Globus pallidus (tissue), 1 donor: ENCODE results near the gene EDN1.
"Not testable (repeated sequence)": the region's sequence is repeated elsewhere in the genome, so short reads cannot be mapped to it uniquely, and the experiment has no call there.

ENCODE experiments used
- DNase-seq: peaks from one replicate; pipeline ENCODE4 v3.0.0-alpha.2; 2015; ENCODE audit warnings: low spot score

EDN1 gene

DNA sequence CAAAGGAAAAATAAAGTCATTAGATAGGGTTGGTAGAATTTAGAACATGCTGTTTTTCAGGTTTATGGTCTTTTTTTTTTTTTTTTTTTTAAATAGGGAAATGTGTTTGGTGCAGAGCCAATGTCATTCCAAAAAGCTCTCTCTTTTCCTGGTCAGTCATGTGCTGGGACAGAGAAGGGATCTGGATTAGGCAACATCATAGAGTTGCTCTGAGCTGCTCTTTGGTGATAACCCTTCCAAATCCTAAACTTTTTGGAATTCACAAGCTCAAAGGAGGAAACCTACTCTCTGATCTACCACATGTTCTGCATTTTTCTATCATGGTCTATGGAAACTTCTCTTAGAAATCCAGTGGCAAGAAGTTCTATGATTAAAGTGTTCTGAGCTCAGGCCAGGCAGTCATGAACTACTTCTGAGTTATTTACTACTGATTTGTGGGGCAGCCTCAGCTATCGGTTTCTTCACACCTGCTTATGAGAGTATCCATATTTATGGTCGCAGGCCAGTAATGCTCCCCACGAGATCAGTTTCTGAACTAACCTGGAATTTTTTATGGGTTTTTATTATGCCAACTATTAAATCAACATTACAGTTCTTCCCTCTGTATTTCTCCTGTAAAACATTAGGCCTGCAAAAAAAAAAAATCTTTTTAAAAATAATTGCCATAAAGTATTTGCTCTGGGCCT is 4.8 kb downstream of the EDN1 start:
- no peak for DNase-seq

DNA sequence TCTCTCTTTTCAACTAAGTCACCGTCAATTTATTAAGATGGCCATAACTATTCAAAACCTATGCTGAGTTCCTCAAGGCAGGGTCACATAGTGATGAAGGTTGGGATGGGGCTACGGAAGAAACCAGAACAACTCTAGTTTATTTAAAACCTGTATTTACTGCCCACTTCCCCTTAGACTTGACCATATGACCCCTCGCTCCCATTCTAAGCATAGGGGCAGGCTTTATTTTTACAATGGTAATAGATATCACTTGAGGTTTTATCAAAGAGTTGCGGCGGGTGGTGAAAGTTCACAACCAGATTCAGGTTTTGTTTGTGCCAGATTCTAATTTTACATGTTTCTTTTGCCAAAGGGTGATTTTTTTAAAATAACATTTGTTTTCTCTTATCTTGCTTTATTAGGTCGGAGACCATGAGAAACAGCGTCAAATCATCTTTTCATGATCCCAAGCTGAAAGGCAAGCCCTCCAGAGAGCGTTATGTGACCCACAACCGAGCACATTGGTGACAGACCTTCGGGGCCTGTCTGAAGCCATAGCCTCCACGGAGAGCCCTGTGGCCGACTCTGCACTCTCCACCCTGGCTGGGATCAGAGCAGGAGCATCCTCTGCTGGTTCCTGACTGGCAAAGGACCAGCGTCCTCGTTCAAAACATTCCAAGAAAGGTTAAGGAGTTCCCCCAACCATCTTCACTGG is 5.5 kb downstream of the EDN1 start:
- DNase-seq, result no peak

DNA sequence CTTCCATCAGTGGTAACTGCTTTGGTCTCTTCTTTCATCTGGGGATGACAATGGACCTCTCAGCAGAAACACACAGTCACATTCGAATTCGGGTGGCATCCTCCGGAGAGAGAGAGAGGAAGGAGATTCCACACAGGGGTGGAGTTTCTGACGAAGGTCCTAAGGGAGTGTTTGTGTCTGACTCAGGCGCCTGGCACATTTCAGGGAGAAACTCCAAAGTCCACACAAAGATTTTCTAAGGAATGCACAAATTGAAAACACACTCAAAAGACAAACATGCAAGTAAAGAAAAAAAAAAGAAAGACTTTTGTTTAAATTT is 6.1 kb downstream of the EDN1 start:
- no peak for DNase-seq

DNA sequence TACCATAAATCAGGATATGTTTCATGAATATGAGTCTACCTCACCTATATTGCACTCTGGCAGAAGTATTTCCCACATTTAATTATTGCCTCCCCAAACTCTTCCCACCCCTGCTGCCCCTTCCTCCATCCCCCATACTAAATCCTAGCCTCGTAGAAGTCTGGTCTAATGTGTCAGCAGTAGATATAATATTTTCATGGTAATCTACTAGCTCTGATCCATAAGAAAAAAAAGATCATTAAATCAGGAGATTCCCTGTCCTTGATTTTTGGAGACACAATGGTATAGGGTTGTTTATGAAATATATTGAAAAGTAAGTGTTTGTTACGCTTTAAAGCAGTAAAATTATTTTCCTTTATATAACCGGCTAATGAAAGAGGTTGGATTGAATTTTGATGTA is 6.4 kb downstream of the EDN1 start:
- DNase-seq, result no peak

DNA sequence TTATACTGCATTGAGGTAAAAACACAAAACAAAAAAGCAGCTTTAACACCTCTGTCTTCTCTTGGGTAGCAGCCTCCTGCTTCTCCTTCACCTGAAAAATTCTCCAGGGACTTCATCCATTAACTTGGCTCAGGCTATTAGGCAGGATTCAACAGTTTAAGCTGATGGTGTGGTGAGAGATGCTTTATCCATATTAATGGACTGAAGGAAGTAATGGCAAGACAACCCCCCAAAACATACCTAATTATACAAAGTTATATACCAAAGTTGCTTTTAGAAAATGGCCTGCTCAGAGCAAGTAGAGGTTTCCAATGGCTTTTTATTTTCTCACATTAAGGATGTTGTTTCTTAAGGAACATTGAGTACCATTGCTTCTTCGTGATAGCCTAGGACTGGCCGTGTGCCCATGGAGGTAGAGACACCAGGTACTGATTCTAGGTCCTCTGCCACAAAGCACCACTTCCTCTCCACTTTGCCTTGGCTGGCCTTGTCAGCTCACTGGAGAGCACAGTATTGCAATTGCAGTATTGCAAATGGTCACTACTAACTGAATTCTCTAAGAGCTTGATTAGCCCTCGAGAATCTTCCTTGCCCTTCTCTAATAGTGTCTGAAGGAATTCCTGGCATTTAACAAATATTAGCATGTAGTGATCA is 7.3 kb downstream of the EDN1 start:
- DNase-seq, result no peak

DNA sequence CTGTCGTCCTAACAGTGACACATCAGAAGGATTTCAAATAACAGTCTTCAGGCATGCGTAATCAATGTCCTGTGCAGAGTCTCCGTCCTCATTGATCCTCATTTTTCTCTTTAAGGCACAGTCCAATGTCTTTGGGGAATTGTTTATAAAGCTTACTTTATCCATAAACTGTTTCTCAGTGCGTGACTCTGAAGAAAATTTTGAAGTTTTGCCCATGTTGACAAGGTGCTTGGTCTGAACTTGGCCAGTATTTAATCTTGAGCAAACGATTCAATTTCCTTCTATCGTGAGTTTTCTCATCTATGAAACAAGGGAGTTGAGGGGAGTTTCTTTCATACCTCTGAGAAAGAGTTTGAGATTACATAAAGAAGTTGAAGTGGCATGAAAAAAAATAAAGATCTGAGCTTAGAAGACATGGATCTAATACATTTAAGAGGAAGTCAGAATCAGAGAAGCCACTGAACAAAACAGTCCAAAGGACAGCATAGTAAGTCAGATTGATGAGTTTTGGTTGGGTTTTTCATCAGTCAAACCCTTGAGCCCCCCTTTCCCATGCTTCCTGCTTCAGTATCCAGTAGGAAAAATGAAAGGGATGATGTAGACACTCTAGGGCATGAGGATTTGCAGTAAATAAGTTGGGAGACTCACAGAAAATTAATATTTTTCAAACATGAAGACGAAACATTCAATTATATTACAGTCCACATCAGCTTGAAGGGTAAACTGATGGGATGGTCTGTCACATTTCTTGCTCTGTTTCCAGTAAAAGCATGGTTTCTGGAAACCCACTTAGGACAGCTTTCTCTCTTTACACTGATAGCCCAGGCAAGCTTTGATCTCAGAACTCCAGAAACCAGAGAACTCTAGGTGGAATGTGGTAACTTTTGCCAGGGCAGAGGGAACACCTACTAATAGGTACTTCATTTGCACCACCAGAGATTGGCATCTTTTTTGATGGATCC is 8.1 kb downstream of the EDN1 start:
- no peak for DNase-seq

DNA sequence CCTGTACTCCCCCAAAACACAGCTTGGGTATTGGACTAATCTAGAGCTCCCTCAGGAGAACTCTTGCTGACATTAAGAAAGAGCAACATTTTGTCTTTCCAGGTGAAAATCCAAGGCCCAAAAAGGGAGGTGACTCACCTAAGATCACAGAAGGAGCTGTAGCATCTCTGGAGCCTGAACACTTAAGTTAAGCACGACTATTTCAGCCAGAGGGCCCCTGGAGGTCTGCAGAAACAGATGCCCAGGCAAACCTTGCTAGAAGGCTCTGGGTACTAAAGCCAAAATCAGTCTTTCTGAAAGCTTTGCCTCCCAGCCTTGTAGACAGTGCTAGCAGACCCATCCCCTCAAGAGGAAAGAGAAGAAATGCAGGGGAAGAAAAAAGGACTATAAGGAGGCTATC is 8.8 kb downstream of the EDN1 start:
- DNase-seq, result no peak

DNA sequence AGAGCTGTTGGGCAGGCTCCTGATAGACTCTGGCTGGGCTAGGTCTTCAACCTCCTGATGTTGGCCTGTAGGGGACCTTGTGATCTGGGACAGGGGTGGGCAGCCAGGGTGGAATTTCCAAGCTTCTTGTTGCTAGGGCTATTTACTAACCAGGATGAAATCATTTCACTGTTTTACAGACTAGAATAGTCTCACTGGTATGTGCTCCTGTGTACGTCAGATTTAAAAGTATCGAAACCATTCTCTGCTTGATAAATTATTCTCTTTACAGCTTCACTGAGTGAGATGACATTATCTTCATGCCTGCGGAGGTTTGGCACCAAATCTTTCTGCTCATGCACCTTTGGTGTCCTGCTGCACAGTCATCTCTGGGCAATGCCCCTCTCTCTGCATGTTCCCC is 10.9 kb downstream of the EDN1 start:
- DNase-seq, result no peak

DNA sequence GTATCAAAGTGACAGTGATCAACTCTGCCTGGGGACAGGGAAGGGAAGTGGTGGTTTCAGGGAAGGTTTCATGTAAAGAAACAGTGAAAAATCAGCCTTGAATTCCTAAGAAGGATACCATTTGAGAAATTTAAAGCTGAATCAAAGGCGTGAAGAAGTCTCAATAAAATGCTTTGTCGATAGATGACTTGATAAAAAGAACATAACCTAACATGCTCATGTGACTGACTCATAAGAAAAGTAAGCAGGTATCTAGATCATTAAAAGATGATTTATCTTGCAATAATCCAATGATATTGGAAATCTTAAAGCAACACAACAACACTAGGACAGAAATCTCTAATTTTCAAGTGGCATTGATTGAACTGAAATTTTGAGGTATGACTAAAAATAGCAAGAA is 14.3 kb downstream of the EDN1 start:
- DNase-seq, result no peak

DNA sequence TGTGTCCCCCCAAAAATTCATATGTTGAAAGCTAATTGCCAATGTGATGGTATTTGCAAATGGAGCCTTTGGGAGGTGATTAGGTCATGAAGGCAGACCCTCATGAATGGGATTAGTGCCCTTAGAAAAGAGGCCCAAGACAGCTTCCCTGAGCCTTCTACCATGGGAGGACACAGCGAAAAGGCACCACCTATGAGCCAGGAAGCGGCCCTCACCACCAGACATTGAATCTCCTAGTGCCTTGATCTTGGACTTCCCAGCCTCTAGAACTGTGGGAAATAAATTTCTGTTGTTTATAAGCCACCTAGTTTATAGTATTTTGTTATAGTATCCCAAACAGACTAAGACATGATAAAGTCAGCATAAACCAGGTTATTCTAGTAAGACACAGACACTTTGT is 18.9 kb downstream of the EDN1 start:
- DNase-seq, result no peak

DNA sequence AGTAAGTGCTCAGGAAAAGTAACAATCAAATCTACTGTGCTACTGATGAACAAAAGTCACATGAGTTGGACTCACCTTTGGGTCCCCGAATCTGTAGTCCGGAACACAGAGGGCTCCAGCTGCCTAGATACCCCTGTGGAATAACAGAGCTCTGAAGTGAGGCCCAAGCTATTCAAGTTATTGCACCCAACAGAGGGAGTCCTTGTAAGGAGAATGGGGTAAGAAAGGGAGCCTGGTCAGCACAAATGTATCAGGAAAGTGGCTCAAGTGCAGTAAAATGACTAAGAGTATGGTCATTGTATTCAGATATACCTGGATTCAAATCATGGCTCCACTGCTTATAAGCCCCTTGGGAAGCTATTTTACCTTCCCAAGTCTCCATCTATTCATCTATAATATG is 20.9 kb downstream of the EDN1 start:
- no peak for DNase-seq

DNA sequence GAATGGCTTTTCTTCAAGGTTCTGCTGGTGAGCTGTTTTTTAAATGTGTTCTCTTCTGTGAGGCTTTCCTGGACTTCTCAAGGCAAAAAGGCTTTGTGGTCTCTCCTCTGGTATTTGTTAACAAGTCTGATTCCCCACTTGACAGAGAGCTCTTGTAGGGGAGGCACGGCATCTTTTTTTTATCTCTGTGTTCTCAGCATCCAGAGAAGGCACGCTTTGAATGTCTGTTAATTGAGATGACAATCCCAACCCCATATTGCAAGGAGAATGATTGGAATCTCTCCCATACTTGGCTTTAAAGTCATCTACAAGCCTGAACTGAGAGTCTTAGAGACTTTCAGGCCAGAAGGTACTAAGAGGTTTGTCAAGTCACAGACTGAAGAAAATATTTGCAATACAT is 22.6 kb downstream of the EDN1 start:
- no peak for DNase-seq

DNA sequence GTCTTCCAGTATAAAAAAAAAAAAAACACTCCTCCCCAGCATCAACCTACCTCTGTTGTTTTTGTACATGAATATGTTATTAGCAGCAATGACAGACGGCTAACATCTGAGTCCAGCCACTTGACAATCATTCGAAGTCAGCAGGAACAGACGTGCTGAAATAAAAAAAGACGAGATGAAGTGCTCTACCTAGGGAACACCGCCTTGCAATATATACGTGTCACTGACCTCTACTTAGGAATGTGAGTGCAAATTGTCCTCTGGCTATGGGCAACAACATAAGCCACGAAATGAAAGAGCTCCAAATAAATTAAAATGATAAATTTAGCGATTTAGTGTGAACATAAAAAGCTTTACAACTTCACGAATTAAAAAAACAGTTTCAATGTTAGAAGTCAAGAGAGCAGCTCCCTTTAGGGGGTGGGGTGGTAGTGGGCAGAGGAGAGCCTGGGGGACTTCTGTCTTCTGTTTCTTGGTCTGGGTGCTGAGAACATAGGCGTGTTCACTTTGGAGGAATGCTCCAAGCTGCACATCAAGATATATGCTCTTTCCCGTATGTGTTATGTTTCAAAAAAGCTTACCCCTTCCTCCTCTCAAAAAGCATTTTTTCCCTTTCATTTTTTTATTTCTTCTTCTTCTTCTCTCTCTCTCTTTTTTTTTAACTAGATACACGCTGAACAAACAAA is 23.3 kb downstream of the EDN1 start:
- no peak for DNase-seq

DNA sequence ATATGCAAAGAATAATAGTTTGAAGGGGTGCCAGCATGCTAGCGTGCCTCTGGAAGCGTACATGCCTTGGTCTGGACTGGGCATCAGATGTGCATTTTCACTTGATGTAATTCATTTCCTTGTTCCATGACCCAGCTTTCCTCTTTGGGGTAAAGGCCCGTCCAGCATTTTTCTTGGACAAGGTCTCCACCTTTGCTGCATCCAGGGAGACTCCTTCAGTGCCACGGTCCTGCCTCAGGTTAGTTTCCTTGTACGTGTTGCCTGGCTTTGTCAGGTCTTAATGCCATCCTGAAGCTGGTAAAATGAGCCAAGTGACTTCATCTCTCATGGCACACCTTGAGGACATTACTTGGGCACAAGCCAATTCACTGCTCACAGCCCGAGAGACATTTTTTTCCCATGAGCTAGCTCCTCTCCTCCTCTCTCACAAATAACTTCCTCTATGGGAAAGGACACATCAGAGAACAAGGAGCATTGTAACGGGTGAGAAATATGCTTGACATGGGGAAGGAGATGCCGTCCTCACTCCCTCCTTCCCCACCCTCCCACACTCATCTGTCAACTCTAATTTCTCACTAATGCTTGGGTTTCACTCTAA is 23.9 kb downstream of the EDN1 start:
- no peak for DNase-seq

DNA sequence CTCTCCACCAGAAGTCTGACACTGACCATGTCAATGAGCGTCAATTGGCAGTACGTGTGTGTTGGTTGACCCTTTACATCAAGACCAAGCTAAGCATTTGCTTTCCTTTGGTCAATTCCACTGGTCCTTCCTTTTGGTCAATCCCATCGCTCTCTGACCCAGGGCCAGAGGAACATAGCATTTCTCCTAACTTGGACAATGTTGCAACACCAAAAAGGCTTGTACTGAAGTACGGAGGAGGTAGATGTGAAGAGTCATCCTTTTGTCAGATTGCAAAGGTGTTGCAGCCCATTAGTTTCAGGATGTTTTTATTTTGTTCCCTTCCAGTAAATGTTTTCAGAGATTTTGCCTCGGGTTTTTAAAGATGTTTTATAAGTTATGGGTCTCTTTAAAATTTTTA is 24.6 kb downstream of the EDN1 start:
- no peak for DNase-seq

DNA sequence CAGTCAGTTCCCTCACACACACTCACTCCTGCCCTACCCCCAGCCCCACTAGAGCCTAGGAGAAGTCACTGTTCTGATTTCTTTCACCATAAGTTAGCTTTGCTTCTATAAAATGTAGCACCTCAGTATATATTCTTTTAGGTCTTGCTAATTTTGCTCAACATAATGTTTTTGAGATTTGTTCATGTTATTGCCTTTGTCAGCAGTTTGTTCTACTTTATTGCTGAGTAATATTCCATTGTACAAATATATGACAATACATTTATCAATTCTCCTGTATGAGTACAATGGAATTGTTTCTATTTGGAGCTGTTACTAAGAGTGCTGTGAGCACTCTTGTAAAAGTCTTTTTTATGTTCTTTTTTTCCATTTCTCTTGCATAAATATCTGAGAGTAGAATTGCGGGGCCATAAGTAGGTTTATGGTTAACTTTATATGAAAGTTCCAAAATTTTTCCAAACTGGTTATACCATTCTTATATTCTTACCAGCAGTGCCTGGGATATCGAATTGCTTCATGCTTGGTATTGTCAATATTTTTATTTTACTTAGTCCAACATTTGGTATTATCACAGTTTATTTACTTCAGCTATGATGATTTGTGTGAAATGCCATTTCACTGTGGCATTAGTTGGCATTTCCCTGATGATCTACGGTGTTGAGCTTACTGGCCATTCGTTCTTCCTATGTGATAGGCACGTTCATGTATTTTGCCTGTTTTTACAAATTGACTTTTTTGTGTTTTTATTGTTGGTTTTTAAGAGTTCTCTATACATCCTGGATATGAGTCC is 25.3 kb downstream of the EDN1 start:
- no peak for DNase-seq

DNA sequence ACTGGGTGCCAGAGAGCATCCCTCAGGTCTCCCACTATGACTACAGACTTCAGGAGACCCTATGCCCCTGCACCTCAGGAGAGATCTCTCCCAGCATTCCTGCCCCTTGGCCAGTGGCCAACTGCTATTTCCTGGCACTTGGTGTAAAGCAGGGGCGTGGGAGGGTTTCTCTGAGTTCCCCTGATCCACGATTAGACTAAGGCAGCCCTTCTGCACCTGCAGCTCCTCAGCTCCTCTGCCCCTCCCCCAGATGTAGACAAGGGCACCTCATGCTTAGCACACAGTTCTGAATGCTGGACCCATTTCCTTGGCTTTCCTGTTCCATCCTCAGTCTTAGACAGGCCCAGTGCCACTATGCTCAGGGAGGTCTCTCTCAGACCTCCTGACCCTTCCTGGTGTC is 28.6 kb downstream of the EDN1 start:
- DNase-seq, result no peak

DNA sequence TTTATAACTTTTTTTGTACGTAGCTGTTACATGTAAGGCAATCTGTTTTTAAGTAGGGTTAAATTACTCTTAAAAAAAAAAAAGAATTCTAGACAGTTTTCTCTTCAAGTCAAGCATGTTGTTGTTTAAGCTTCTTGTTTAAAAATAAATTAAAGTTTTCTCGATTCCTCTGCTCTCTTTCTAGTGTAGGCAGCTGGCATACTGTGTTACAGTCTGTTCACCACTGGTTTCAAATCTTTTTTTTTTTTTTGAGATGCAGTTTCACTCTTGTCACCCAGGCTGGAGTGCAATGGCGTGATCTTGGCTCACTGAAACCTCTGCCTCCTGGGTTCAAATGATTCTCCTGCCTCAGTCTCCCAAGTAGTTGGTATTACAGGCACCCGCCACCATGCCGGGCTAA is 29.9 kb downstream of the EDN1 start:
- not testable (repeated sequence) for DNase-seq

DNA sequence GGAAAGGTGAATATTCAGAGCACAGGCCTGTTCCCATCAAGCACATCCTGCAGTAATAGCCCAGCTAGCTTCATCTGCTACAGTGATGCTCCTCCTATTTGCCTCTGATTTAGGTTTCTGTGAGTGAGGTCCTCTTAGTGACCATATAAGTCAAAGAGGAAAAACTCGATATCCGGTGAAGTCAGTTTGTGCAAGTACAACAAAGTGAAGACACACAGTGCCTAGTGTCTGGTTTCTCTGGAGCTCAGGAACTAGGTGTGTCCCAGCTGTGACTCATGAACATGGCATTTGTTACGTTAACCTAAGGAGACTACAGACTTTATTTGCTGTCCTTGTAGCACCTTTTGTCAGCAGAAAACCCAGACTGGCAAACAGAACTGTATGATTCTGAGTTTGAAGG is 33.9 kb downstream of the EDN1 start:
- DNase-seq, result no peak

DNA sequence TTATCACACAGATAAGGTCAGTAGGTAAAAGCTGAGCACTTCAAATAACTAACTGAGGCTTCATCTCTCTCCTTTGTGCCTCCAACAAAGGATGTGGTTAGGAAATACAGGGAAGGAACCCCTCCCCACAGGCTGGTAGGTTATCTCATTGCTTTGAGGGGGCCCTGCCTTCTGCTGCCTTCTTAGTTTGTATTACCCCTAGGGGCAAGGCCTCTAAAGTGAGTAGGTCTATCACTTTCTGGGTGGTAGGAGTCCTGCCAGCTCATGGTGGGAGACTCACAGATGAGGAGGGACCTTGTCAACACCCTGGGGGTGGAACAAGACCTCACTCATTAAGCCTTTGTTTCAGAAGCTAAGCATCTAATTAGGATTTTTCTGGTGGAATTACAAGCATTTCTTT is 34.6 kb downstream of the EDN1 start:
- DNase-seq, result no peak

DNA sequence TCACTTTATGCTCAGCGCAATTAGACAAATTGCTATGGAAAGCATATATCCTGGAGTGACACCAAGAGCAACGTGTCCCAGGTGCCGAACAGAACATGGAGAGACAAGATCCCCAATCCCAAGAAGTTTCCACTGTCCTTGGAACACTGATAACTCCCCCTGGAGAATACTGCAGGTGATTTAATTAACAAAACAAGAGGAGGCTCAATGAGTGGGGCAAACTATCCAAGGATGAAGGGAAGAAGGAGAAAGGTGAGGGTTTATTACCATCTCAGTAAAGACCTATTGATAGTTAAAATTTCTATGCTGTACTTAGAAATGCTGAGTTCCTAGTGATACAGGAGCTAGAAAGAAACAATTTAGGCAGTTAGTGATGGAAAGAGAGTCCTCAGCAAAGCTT is 35.7 kb downstream of the EDN1 start:
- DNase-seq, result no peak
